Bone marrow (tissue), 2 donors: ENCODE measurements around the gene FBXO27.
"Not testable (repeated sequence)": the region's sequence is repeated elsewhere in the genome, so short reads cannot be mapped to it uniquely, and the experiment has no call there.

Source experiments
- DNase-seq, 2 donors: peaks; one replicate each; lab custom pipeline; 2025; lab: John Stamatoyannopoulos, UW

Gene FBXO27

DNA sequence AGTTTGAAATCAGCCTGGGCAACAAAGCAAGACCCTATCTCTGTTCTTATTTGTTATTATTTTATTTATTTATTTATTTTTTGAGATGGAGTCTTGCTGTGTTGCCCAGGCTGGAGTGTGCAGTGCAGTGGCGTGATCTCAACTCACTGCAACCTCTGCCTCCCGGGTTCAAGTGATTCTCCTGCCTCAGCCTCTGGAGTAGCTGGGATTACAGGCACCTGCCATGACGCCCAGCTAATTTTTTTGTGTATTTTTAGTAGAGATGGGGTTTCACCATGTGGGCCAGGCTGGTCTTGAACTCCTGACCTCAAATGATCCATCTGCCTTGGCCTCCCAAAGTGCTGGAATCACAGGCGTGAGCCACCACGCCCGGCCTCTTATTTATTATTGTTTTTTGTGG, 44.6 kb downstream of the FBXO27 start:
- not testable (repeated sequence) for DNase-seq

DNA sequence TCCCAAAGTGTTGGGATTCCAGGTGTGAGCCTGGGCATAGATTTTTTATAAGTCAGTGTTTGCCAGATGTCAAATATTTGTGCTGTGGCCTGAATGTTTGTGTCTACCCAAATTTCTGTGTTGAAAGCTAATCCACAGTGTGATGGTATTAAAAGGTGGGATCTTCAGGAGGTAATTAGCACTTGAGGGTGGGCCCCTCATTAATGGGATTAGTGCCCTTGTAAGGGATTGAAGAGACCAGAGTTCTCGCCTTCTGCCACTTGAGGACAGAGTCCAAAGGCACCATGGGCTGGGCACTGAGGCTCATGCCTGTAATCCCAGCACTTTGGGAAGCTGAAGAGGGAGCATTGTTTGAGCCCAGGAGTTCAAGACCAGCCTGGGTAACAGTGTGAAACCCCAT, 47.1 kb downstream of the FBXO27 start:
- DNase-seq = no peak

DNA sequence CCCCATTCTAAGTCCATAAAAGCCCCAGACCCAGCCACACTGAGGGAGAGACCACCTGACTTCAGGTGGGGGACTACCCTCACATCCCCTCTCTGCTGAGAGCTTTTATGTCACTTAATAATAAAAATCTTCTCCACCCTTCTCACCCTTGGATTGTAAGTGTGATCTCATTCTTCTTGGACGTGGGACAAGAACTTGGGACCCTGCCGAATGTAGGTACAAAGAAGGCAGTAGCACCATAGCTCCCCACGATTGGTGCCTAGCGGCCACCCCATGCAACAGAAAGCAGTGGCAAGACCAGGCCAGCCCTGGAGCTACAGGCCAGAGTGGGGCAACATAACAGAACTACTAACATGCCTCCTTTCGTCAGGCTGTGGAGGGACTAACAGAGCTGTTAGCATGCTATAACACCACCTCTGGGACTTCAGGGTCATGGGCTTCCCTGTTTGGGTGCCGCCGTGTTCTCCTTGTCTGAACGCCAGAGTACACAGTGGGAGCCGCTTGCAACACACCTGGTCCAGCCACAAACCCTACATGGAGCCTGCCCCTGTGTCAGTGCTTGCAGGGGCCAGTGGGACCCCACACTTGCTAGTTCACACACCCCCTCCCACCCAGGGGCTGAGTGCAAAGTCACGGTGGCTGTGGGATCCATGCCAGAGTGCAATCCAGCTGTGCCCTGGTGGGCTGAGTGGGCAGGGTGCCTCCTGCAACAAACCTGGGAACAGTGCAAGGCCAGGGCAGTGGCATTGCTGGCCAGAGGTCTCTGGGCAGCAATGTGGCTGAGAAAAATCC, 51.6 kb downstream of the FBXO27 start:
- DNase-seq = no peak

DNA sequence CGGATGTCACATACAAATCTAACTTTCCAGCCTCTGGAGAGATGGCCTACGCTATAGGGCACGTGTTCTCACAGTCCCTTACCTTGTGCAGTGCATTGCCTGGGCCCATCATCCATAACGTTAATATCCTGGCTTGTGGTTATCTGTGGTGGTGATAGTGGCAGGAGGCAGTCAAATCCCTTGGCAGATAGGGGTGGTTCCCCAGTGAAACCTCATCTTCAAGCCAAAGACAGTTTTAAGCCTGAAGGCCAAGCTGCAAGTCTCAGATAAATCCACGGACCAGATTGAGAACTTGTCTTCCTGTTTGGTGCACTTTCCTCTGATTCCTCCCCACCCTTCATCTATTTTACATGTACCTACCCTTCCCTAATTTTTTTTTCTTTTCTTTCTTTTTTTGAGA, 52.5 kb downstream of the FBXO27 start:
- no peak for DNase-seq

DNA sequence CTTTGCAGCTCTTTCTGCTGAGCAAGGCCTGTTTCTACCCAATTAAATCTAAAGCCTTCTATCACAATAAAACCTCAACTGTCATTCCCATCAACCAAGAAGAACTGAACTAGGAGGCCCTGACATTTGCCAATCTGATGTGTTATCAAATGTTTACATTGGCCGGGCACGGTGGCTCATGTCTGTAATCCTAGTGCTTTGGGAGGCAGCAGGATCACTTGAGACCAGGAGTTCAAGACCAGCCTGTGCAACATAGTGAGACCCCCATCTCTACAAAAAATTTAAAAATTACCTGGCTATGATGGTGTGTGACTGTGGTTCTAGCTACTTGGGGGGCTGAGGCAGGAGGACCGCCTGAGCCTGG, 54.0 kb downstream of the FBXO27 start:
- no peak for DNase-seq

DNA sequence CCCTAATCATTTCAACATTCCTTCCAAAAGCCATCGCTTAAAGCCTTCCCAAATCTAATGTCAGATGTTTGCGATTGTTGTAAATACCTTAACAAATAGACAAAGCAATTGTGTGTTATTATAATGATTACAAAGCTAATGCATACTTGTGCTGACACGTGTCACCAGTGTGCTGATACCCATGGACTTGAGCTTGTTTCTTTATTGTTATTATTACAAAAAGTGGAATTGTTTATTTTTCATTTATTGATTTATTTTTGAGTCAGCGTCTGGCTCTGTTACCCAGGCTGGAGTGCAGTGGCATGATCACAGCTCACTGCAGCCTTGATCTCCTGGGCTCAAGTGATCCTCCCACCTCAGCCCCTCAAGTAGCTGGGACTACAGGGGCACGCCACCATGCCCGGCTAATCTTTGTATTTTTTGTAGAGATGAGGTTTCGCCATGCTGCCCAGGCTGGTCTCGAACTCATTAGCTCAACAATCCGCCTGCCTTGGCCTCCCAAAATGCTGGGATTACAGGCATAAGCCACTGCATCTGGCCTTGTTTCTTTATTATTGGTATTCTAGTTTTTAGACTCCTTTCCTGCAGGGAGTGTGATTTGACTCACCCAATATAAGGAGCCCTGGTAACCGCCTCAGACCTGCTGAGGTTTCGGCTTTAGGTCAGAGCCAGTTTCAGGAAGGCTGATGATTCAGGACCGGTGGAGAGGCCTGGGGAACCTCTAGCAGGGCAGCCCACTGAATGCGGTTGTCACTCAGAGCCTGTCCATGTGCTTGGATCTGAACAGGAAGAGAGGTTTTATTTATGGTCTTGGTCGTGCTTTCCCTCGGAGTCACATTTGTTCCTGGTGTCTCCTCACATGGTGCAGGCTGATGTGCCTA, 54.7 kb downstream of the FBXO27 start:
- no peak for DNase-seq

DNA sequence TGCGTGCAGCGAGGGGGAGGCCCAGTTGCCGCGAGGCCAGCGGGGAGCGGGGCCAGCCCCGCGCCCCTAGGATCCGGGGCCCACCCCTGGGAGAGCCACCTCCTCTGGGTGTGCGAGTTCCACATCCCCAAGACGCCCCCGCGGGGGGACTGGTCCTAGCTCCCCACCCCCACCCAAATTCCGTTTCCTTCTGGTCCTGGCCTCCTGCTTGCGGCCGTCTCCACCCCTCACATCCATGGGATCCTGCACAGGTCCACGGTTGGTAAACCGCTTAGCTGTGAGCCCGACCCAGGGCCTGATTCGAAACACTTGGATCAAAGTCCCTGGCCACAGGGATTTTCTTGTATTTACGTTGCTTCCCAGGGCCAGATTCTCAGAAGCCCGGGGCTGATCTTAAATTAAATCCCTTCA, 56.5 kb downstream of the FBXO27 start:
- no peak for DNase-seq

DNA sequence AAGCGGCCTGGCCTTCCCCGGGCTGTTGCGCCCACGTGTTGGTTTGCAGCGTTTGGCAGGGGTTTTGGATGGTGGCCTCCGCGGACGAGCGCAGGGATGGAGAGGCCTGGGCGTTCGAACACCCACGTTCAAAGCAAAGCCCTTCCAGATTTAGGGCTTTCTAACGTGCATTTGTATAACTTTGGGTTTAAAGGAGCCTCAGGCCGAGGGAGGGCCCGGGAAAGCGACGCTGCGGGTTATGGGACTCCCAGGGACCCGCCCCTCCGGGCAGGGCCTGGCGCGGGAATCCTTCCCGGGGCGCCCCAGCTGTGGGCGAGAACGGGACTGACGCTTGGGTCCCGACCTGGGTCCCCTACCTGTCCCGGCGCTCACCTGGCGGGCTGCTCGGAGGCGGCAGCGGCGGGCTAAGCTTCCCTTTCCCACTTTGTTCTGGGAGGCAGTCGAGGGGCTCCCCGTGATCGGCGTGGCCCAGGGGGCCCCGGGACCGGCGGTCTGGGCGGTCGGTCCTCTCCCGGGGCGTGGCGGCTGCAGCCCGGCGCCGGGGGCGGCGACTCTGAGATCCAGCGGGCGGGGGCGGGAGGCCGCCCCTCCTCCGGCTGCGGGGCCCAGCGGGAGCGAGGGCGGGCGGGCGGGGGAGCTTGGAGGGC, 57.0 kb downstream of the FBXO27 start, which contains the start of gene FBXO17:
FBXO17 (minus strand) TSS at position 529 of the 647 bp plus-strand sequence. CDS start 25,423 bp downstream, outside the sequence.
- DNase-seq = no peak

DNA sequence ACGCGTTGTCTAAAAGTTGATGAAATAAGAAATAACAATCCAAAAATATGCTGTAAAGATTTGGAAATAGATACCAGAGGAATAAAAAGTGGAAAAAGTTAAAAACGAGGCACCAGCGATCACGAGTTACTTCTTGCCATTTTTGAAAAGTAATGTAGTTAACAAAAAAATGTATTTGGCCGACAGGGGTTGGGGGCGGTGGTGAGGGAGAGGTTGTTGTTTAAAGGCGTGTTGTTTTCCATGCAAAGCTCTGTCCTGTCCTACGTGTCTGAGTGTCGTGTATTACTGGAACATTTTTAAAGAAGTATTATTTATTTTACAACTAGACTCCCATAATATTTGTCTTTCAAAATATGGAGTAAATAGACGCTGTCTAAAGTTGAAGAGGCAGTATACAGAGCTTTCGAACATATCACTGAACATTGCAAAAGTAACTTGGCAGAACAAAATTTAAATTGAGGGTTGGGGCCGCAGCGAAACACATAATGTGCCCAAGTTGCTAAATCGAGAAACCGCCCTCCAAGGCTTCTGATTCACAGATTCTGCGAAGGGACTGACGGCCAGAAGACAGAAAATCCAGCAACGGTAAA, 57.6 kb downstream of the FBXO27 start:
- DNase-seq = no peak
